ENCODE results near the gene CYTH4. TPM values are rescaled to one million over a fixed set of nuclear protein-coding genes. Genes with fewer than 3 reads are reported as not detected.

The CYTH4 gene
- total and polyA plus RNA-seq, 4 donors: 1.9 to 9.9 (median 5.9) TPM

DNA sequence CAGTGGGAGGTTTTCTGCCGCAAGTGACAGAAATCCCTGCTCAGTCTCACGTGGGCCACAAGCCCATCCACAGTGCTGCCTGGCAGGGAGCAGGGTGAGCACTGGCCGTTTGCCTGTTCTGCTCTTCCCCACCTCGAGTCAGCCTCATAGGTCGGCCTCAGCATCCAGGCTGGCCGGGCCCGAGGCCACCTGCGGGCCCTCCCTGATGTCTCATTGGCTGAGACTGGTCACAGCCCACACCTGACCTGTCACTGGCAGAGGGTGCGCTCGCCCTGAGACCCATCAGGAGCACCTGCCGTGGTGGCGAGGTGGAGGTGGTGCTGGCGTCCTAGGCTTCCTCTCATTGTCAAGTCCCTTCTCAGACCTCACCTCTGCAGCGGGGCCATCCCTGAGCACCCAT lies 72.9 kb downstream of the CYTH4 start (continued):
- TF ChIP-seq, protein P1, sequence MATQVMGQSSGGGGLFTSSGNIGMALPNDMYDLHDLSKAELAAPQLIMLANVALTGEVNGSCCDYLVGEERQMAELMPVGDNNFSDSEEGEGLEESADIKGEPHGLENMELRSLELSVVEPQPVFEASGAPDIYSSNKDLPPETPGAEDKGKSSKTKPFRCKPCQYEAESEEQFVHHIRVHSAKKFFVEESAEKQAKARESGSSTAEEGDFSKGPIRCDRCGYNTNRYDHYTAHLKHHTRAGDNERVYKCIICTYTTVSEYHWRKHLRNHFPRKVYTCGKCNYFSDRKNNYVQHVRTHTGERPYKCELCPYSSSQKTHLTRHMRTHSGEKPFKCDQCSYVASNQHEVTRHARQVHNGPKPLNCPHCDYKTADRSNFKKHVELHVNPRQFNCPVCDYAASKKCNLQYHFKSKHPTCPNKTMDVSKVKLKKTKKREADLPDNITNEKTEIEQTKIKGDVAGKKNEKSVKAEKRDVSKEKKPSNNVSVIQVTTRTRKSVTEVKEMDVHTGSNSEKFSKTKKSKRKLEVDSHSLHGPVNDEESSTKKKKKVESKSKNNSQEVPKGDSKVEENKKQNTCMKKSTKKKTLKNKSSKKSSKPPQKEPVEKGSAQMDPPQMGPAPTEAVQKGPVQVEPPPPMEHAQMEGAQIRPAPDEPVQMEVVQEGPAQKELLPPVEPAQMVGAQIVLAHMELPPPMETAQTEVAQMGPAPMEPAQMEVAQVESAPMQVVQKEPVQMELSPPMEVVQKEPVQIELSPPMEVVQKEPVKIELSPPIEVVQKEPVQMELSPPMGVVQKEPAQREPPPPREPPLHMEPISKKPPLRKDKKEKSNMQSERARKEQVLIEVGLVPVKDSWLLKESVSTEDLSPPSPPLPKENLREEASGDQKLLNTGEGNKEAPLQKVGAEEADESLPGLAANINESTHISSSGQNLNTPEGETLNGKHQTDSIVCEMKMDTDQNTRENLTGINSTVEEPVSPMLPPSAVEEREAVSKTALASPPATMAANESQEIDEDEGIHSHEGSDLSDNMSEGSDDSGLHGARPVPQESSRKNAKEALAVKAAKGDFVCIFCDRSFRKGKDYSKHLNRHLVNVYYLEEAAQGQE (IDR thresholded peaks at IDR 0.05): no peak
- TF ChIP-seq FOXA1 (IDR thresholded peaks at IDR 0.05): no peak

DNA sequence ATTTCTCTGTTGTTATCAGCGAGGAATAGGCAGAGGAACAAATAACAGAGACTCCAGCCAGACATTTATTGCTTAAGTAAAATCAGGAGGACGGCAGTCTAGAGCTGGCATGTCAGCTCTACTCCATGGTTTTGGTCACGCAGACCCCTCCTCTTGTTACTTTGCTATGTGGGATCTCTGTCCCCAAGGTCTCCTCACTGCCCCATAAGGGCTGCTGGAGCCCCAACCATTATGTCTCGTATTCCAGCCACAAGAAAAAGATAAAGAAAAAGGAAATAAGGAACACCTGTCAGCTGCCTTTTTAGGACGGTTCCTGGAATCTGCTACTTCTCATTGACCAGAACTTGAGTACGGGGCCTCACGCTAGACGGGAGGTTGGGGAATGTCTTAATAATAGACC lies 74.6 kb downstream of the CYTH4 start:
- H3K9ac ChIP-seq (ENCODE audit: low read depth in 1 of 2, low read length in 2 of 2): no peak overlapping the region
- peaks cover 0 to 3% (median 0%) of the 10 kb centered on the region in 4 donors for H3K27me3 ChIP-seq (ENCODE audit: control insufficient read depth in 4 of 4, insufficient read depth in 4 of 4, low read length in 3 of 4)
- WGBS: 88% methylated on average over 8 of the region's 8 CpGs
- DNase-seq (ENCODE audit: low spot score): no peak
- no peak overlapping the region for H3K4me3 ChIP-seq (ENCODE audit: low read depth in 1 of 3, low read length in 3 of 3)
- no peak overlapping the region for H3K27ac ChIP-seq (ENCODE audit: low read depth in 1 of 2, low read length in 2 of 2)
- no peaks in the 10 kb centered on the region for H3K36me3 ChIP-seq (ENCODE audit: control insufficient read depth in 4 of 4, insufficient read depth in 3 of 4, low read depth in 1 of 4, low read length in 3 of 4)
- TF ChIP-seq, protein P2, sequence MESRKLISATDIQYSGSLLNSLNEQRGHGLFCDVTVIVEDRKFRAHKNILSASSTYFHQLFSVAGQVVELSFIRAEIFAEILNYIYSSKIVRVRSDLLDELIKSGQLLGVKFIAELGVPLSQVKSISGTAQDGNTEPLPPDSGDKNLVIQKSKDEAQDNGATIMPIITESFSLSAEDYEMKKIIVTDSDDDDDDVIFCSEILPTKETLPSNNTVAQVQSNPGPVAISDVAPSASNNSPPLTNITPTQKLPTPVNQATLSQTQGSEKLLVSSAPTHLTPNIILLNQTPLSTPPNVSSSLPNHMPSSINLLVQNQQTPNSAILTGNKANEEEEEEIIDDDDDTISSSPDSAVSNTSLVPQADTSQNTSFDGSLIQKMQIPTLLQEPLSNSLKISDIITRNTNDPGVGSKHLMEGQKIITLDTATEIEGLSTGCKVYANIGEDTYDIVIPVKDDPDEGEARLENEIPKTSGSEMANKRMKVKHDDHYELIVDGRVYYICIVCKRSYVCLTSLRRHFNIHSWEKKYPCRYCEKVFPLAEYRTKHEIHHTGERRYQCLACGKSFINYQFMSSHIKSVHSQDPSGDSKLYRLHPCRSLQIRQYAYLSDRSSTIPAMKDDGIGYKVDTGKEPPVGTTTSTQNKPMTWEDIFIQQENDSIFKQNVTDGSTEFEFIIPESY (IDR thresholded peaks at IDR 0.05): no peak
- TF ChIP-seq NR2F2 (IDR thresholded peaks at IDR 0.05): no peak
- TF ChIP-seq, protein P3, sequence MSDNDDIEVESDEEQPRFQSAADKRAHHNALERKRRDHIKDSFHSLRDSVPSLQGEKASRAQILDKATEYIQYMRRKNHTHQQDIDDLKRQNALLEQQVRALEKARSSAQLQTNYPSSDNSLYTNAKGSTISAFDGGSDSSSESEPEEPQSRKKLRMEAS (IDR thresholded peaks at IDR 0.05): no peak
- TF ChIP-seq, protein P1 (IDR thresholded peaks at IDR 0.05): no peak
- no peak for TF ChIP-seq HNF4G (IDR thresholded peaks at IDR 0.05)
- no peak for TF ChIP-seq EGR1 (IDR thresholded peaks at IDR 0.05; ENCODE audit: low read depth in 2 of 2)
- no peak for TF ChIP-seq JUND (IDR thresholded peaks at IDR 0.05)
- TF ChIP-seq RAD21 (IDR thresholded peaks at IDR 0.05): no peak
- TF ChIP-seq SP1 (IDR thresholded peaks at IDR 0.05): no peak
- no peak for TF ChIP-seq YY1 (IDR thresholded peaks at IDR 0.05)
- TF ChIP-seq HNF4A (conservative IDR thresholded peaks at IDR 0.05): no peak
- TF ChIP-seq, protein P4, sequence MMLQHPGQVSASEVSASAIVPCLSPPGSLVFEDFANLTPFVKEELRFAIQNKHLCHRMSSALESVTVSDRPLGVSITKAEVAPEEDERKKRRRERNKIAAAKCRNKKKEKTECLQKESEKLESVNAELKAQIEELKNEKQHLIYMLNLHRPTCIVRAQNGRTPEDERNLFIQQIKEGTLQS (IDR thresholded peaks at IDR 0.05): no peak
- no peaks in the 10 kb centered on the region for H3K9me3 ChIP-seq (ENCODE audit: control insufficient read depth in 4 of 4, low read length in 3 of 4)
- H3K4me1 ChIP-seq (ENCODE audit: control insufficient read depth in 4 of 4, insufficient read depth in 4 of 4, low read length in 3 of 4): no peaks in the 10 kb centered on the region
